ENCODE data around the gene GPLD1. TPM values are rescaled to one million over a fixed set of nuclear protein-coding genes. Genes with fewer than 3 reads are reported as not detected.
A peak's percentile ranks its signal among the peaks of the same experiment; 100 is the strongest.

The GPLD1 gene
- total and polyA plus RNA-seq, 4 donors = 15.5 to 62.0 (median 22.2) TPM

DNA sequence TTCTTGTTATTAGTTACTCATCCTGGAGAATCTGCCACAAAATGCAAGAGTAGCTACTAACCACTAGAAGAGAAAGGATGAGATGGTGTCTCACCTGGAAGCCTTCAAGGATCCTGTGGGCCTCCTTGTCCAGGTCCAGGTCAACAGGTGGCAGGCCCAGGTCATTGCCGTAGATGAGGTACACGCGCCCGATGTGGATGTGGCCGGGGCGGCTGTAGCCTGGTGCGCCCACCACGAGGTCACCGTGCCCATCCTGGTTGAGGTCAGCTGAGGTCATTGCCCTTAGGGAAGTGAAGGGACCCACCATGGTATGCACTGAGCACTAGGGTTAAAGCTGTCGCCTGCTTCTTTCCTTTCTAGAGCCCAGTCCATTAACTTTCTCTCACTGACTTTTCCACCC is 35.5 kb downstream of the GPLD1 start:
- Histone ChIP-seq H3K36me3 (ENCODE audit: control insufficient read depth in 4 of 4, insufficient read depth in 3 of 4, low read depth in 1 of 4, low read length in 3 of 4) (peaks cover 5 to 28% (median 20%) of the 10 kb centered on the region in 4 donors), H3K27me3 (ENCODE audit: control insufficient read depth in 4 of 4, insufficient read depth in 4 of 4, low read length in 3 of 4) (no peaks in the 10 kb centered on the region), H3K4me3 (ENCODE audit: low read depth in 1 of 3, low read length in 3 of 3) (no peak overlapping the region), H3K9me3 (ENCODE audit: control insufficient read depth in 4 of 4, low read length in 3 of 4) (no peaks in the 10 kb centered on the region), H3K4me1 (ENCODE audit: control insufficient read depth in 4 of 4, insufficient read depth in 4 of 4, low read length in 3 of 4) (no peaks in the 10 kb centered on the region), H3K27ac (ENCODE audit: low read depth in 1 of 2, low read length in 2 of 2) (no peak overlapping the region), H3K9ac (ENCODE audit: low read depth in 1 of 2, low read length in 2 of 2) (no peak overlapping the region)
- 97% methylated on average over 10 of the region's 10 CpGs for WGBS
- no peak for DNase-seq (ENCODE audit: low spot score)
- TF ChIP-seq, protein P1, sequence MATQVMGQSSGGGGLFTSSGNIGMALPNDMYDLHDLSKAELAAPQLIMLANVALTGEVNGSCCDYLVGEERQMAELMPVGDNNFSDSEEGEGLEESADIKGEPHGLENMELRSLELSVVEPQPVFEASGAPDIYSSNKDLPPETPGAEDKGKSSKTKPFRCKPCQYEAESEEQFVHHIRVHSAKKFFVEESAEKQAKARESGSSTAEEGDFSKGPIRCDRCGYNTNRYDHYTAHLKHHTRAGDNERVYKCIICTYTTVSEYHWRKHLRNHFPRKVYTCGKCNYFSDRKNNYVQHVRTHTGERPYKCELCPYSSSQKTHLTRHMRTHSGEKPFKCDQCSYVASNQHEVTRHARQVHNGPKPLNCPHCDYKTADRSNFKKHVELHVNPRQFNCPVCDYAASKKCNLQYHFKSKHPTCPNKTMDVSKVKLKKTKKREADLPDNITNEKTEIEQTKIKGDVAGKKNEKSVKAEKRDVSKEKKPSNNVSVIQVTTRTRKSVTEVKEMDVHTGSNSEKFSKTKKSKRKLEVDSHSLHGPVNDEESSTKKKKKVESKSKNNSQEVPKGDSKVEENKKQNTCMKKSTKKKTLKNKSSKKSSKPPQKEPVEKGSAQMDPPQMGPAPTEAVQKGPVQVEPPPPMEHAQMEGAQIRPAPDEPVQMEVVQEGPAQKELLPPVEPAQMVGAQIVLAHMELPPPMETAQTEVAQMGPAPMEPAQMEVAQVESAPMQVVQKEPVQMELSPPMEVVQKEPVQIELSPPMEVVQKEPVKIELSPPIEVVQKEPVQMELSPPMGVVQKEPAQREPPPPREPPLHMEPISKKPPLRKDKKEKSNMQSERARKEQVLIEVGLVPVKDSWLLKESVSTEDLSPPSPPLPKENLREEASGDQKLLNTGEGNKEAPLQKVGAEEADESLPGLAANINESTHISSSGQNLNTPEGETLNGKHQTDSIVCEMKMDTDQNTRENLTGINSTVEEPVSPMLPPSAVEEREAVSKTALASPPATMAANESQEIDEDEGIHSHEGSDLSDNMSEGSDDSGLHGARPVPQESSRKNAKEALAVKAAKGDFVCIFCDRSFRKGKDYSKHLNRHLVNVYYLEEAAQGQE (IDR thresholded peaks at IDR 0.05) = no peak
- TF ChIP-seq, protein P2, sequence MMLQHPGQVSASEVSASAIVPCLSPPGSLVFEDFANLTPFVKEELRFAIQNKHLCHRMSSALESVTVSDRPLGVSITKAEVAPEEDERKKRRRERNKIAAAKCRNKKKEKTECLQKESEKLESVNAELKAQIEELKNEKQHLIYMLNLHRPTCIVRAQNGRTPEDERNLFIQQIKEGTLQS (IDR thresholded peaks at IDR 0.05) = no peak
- no peak for TF ChIP-seq EGR1 (IDR thresholded peaks at IDR 0.05; ENCODE audit: low read depth in 2 of 2)
- TF ChIP-seq NR2F2 (IDR thresholded peaks at IDR 0.05) = no peak

DNA sequence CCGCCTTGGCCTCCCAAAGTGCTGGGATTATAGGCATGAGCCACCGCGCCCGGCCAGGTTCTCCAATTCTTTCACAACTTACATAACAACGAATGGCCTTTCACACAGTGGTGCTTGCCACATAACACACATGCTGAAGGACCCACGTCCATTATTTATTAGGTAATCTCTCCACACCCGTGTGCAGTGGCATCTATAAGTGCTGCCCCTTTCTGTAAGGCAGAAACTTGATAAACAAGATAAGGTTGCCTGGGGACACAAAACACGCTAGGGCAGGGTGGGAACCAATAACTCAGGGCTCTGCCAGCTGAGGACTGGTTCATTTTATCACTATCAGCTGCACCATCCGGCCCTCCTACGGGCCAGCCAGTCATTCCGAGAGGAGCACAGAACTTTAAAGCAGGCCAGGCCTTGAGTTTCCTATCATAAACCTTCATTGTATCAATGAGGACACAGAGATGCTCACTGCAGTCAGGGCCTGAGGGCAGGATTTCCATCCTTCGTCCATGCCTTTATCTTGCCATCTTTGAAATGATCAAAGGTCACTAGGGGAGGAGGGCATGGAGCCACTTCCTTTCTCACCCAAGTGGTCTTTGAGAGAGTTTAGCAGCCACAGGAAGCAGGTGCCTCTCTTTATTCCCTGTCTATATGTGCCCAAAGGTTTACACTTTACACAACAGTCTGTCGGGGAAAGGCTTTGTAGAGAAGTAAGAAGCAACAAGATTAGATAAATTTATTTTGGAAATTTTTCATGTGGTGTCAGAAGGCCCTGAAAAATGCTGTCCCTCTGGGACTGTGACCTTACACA is 37.6 kb downstream of the GPLD1 start:
- Histone ChIP-seq H3K27me3 (ENCODE audit: control insufficient read depth in 4 of 4, insufficient read depth in 4 of 4, low read length in 3 of 4) (no peaks in the 10 kb centered on the region), H3K36me3 (ENCODE audit: control insufficient read depth in 4 of 4, insufficient read depth in 3 of 4, low read depth in 1 of 4, low read length in 3 of 4) (peaks cover 8 to 37% (median 23%) of the 10 kb centered on the region in 4 donors), H3K27ac (ENCODE audit: low read depth in 1 of 2, low read length in 2 of 2) (no peak overlapping the region), H3K4me1 (ENCODE audit: control insufficient read depth in 4 of 4, insufficient read depth in 4 of 4, low read length in 3 of 4) (no peaks in the 10 kb centered on the region), H3K9ac (ENCODE audit: low read depth in 1 of 2, low read length in 2 of 2) (no peak overlapping the region), H3K4me3 (ENCODE audit: low read depth in 1 of 3, low read length in 3 of 3) (no peak overlapping the region), H3K9me3 (ENCODE audit: control insufficient read depth in 4 of 4, low read length in 3 of 4) (no peaks in the 10 kb centered on the region)
- peak in 1 of 2 donors; percentile 3 for TF ChIP-seq HNF4A (conservative IDR thresholded peaks at IDR 0.05)
- TF ChIP-seq, protein P3, sequence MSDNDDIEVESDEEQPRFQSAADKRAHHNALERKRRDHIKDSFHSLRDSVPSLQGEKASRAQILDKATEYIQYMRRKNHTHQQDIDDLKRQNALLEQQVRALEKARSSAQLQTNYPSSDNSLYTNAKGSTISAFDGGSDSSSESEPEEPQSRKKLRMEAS (IDR thresholded peaks at IDR 0.05) = no peak
- TF ChIP-seq SP1 (IDR thresholded peaks at IDR 0.05) = no peak
- no peak for TF ChIP-seq FOXA2 (IDR thresholded peaks at IDR 0.05)
- peak; percentile 60 for DNase-seq (ENCODE audit: low spot score)
- WGBS = 69% methylated on average over 13 of the region's 13 CpGs

DNA sequence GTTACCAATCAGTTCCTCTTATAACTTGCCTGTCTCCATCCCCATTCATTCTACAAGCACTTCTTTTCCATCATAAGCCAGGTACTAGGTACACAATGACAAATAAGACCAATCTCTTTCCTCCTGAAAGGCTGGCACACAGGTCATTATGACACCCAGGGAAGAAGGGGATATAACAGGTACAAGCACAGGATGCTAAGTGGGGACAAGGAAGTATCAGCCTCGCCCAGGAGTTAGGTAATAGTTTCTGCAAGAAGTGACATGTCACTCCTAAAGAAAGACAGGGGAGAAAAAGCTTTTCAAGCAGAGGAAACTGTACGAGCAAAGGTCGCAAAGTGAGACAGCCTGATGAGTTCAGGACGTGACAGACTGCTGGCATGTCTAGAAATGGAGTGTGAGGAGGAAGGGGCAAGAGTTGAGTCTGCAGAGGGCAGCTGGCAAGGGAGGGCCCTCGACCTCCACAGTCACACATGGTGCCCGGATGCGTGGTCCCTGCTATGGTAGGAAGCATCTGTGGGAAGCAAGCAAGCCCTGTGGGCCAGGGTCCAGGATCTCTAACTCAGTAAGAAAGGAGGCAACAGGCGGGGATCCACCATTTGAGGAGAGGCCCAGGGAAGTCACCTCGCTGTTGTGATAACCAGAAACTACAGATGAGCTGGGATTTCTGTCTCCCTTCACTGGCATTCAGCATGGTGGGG is 40.4 kb downstream of the GPLD1 start:
- Histone ChIP-seq H3K27me3 (ENCODE audit: control insufficient read depth in 4 of 4, insufficient read depth in 4 of 4, low read length in 3 of 4) (no peaks in the 10 kb centered on the region), H3K27ac (ENCODE audit: low read depth in 1 of 2, low read length in 2 of 2) (no peak overlapping the region), H3K4me3 (ENCODE audit: low read depth in 1 of 3, low read length in 3 of 3) (no peak overlapping the region), H3K4me1 (ENCODE audit: control insufficient read depth in 4 of 4, insufficient read depth in 4 of 4, low read length in 3 of 4) (no peaks in the 10 kb centered on the region), H3K9ac (ENCODE audit: low read depth in 1 of 2, low read length in 2 of 2) (no peak overlapping the region), H3K36me3 (ENCODE audit: control insufficient read depth in 4 of 4, insufficient read depth in 3 of 4, low read depth in 1 of 4, low read length in 3 of 4) (peaks cover 11 to 47% (median 29%) of the 10 kb centered on the region in 4 donors), H3K9me3 (ENCODE audit: control insufficient read depth in 4 of 4, low read length in 3 of 4) (no peaks in the 10 kb centered on the region)
- no peak for TF ChIP-seq RAD21 (IDR thresholded peaks at IDR 0.05)
- no peak for TF ChIP-seq EGR1 (IDR thresholded peaks at IDR 0.05; ENCODE audit: low read depth in 2 of 2)
- TF ChIP-seq, protein P1 (IDR thresholded peaks at IDR 0.05) = no peak
- TF ChIP-seq JUND (IDR thresholded peaks at IDR 0.05) = no peak
- TF ChIP-seq FOXA1 (IDR thresholded peaks at IDR 0.05) = no peak
- no peak for DNase-seq (ENCODE audit: low spot score)
- 89% methylated on average over 9 of the region's 9 CpGs for WGBS
